HepG2 (cell line): Measurements from ENCODE around the gene SLC35F1. TPM values are rescaled to one million over a fixed set of nuclear protein-coding genes. Genes with fewer than 3 reads are reported as not detected.

Experiments
- ATAC-seq: fragments of 200-7000 bp; cut with Tn5 transposase; 3 replicates; pipeline ENCODE4 v1.9.1; 2020; ENCODE audit warnings: mild to moderate bottlenecking, moderate library complexity
- BruUV-seq: library from RNA; stranded (reverse); fragments of 400-500 nt; replicated peaks from 2 replicates; lab custom pipeline; 2021; lab: Mats Ljungman, UMichigan
- CTCF ChIA-PET: fragments of 300-600 bp; formaldehyde crosslinking; extraction: SDS; loops from one replicate; lab custom pipeline; 2021; ENCODE audit warnings: low total read pairs, inconsistent platforms, low intra/inter-chr PET ratio; lab: Yijun Ruan, JAX
- POLR2A ChIA-PET: fragments of 350-600 bp; sonication (Branson Sonifier 250); formaldehyde crosslinking; loops from one replicate; lab custom pipeline; 2020; ENCODE audit warnings: antibody characterized with exemption, inconsistent platforms; lab: Yijun Ruan, JAX
- DNase-seq: peaks from one replicate; pipeline ENCODE4 v3.0.0-alpha.2; 2015; ENCODE audit warnings: low spot score
- FAIRE-seq: peaks from 3 replicates; lab custom pipeline; 2011; peaks lifted over from hg19 to GRCh38; lab: Jason Lieb, UNC
- H2AFZ ChIP-seq: one replicate; pipeline ENCODE4 v1.6.1; 2011; ENCODE audit warnings: low read length, inconsistent platforms
- H3K27ac ChIP-seq: fragments of 300-600 bp; 3 replicates; pipeline ENCODE4 v1.8.0; 2011; ENCODE audit warnings: mixed run types, mild to moderate bottlenecking, mixed read lengths, low read length, inconsistent platforms; ENCODE audit not compliant: insufficient read depth; ENCODE audit errors: extremely low read length
- H3K27me3 ChIP-seq, 2 experiments: fragments of 200-600 bp in 1 of 2; 2 replicates in 1 of 2; 3 replicates in 1 of 2; pipeline versions ENCODE4 v1.6.0 to v1.8.0; 2011; ENCODE audit warnings: low read length in 2 of 2, mild to moderate bottlenecking in 2 of 2, moderate library complexity in 2 of 2, inconsistent platforms in 1 of 2; ENCODE audit not compliant: insufficient read depth in 2 of 2, control insufficient read depth in 1 of 2
- H3K36me3 ChIP-seq, 2 experiments: fragments of 200-600 bp in 1 of 2; replicated peaks in 1 of 2; 2 replicates in 1 of 2; 3 replicates in 1 of 2; pipeline versions ENCODE4 v1.5.1 to v1.8.0; 2011; ENCODE audit warnings: low read length in 2 of 2, inconsistent platforms in 1 of 2; ENCODE audit not compliant: insufficient read depth in 2 of 2, control insufficient read depth in 1 of 2
- H3K4me1 ChIP-seq: 2 replicates; pipeline ENCODE4 v1.5.1; 2012; ENCODE audit warnings: low read length, inconsistent platforms; ENCODE audit not compliant: insufficient read depth
- H3K4me2 ChIP-seq: 2 replicates; pipeline ENCODE4 v1.6.0; 2011; ENCODE audit warnings: low read depth, low read length, inconsistent platforms
- H3K4me3 ChIP-seq, 3 experiments: fragments of 200-600 bp in 1 of 3; sonication (generic), shearing (Covaris generic) in 1 of 3; replicated peaks in 1 of 3; 2 replicates each; pipeline ENCODE4 v1.5.1; 2011 to 2016; ENCODE audit warnings: low read length in 3 of 3, inconsistent platforms in 2 of 3, low read depth in 2 of 3, mild to moderate bottlenecking in 2 of 3, control low read depth in 1 of 3, mixed read lengths in 1 of 3; ENCODE audit not compliant: insufficient read depth in 1 of 3
- H3K79me2 ChIP-seq: one replicate; pipeline ENCODE4 v1.6.1; 2011; ENCODE audit warnings: low read length, inconsistent platforms; ENCODE audit not compliant: insufficient read depth
- H3K9ac ChIP-seq: 2 replicates; pipeline ENCODE4 v1.6.0; 2011; ENCODE audit warnings: mild to moderate bottlenecking, low read depth, low read length, inconsistent platforms; ENCODE audit not compliant: insufficient read depth
- H3K9me3 ChIP-seq: 2 replicates; pipeline ENCODE4 v1.5.1; 2012; ENCODE audit warnings: mild to moderate bottlenecking, low read length
- H4K20me1 ChIP-seq: 2 replicates; pipeline ENCODE4 v1.6.0; 2011; ENCODE audit warnings: inconsistent platforms, mild to moderate bottlenecking, low read length, moderate library complexity; ENCODE audit not compliant: insufficient read depth
- AGO2 ChIP-seq: fragments of 200-400 bp; formaldehyde crosslinking; optimal IDR thresholded peaks from 2 replicates; pipeline ENCODE3; 2017; ENCODE audit warnings: mild to moderate bottlenecking, low read depth, low read length, moderate library complexity
- GMEB1 ChIP-seq: sonication (generic); formaldehyde crosslinking; IDR thresholded peaks from 2 replicates; pipeline ENCODE4 v1.5.1; 2020; ENCODE audit warnings: missing genetic modification reagents, mild to moderate bottlenecking, borderline replicate concordance
- HMG20B ChIP-seq: conservative IDR thresholded peaks from 2 replicates; pipeline ENCODE4 v1.6.1; 2016; ENCODE audit warnings: missing genetic modification reagents, missing compliant biosample characterization
- ZBTB2 ChIP-seq: sonication (generic); formaldehyde crosslinking; IDR thresholded peaks from 2 replicates; pipeline ENCODE4 v1.8.0; 2022; ENCODE audit warnings: low read depth, missing genetic modification reagents
- ZNF207 ChIP-seq: fragments of 450-650 bp; IDR thresholded peaks from 2 replicates; pipeline ENCODE4 v1.6.1; 2016; ENCODE audit warnings: antibody characterized with exemption, borderline replicate concordance
- ZNF280B ChIP-seq: sonication (generic); formaldehyde crosslinking; IDR thresholded peaks from 2 replicates; pipeline ENCODE4 v1.5.0; 2020; ENCODE audit warnings: missing genetic modification reagents, mild to moderate bottlenecking, borderline replicate concordance
- ZNF788 ChIP-seq: sonication (generic); formaldehyde crosslinking; IDR thresholded peaks from 2 replicates; pipeline ENCODE4 v1.5.0; 2020; ENCODE audit warnings: mild to moderate bottlenecking, missing genetic modification reagents, borderline replicate concordance
- WGBS: methylation state at CpG from one replicate; pipeline ENCODE4 v1.1.6; 2017; ENCODE audit warnings: low lambda C conversion rate; 5-methylcytosine and 5-hydroxymethylcytosine counted together
- in situ Hi-C: cut with HindIII; loops from 2 replicates; pipeline ENCODE4 v1.10.0; 2017; ENCODE audit warnings: low pct_unique_long_range_greater_than_20kb; ENCODE audit not compliant: extremely low pct_ligation_motif_present
- intact Hi-C: fragments of 100-400 bp; cut with micrococcal nuclease; formaldehyde crosslinking; loops from one replicate; pipeline ENCODE4 v1.10.0; 2022; ENCODE audit not compliant: unreplicated experiment
- polyA plus RNA-seq, 8 experiments: library from polyadenylated mRNA; depleted of rRNA in 3 of 8; stranded (reverse) in 7 of 8; unstranded in 1 of 8; fragments of >200 nt; fragmentation: Illumina TruSeq in 4 of 8; extraction: Trizol in 4 of 8; gene quantifications; 2 replicates each; pipeline versions ENCODE4 v1.2.1 to v1.2.3, GENCODE V29; 2011 to 2016; ENCODE audit warnings: low read depth in 4 of 8, missing spikeins in 1 of 8, mixed read lengths in 1 of 8; ENCODE audit not compliant: insufficient read depth in 1 of 8
- total RNA-seq, 5 experiments: library from RNA; depleted of rRNA; stranded (reverse); fragments of >200 nt; fragmentation: Illumina TruSeq; extraction: Trizol; gene quantifications; 2 replicates each; pipeline ENCODE4 v1.2.3, GENCODE V29; 2016; ENCODE audit warnings: low read depth in 1 of 5

Gene SLC35F1
- total and polyA plus RNA-seq, 2 of the 13 experiments (the other 11 are each of a cell fraction or from before 2014, with no cell fraction given) = 0.01 TPM; not detected in 1

GRCh38 chr6:118246406-118246805 is 339.3 kb downstream of the SLC35F1 start:
- Histone ChIP-seq H3K4me2 (no peak overlapping the region), H3K27ac (no peak overlapping the region), H4K20me1 (no peaks in the 10 kb centered on the region), H3K4me1 (no peaks in the 10 kb centered on the region), H3K9ac (no peak overlapping the region), H3K27me3 (no peaks in the 10 kb centered on the region), H3K9me3 (no peaks in the 10 kb centered on the region), H2AFZ (no peak overlapping the region), H3K79me2 (no peaks in the 10 kb centered on the region), H3K36me3 (no peaks in the 10 kb centered on the region), H3K4me3 (no peak overlapping the region)
- WGBS = 6% methylated on average over 5 of the region's 5 CpGs
- DNase-seq (no peak), ATAC-seq (no peak), FAIRE-seq (no peak)
- CTCF ChIA-PET = no interaction called here
- BruUV-seq = no TSS peak
- in situ Hi-C loops (no loop called here), intact Hi-C loops (no loop called here)
- POLR2A ChIA-PET = no interaction called here
- no peak for TF ChIP-seq HMG20B (CRISPR knock-in tag)
- TF ChIP-seq GMEB1 = no peak
- TF ChIP-seq ZNF788 (CRISPR knock-in tag) = no peak
- no peak for TF ChIP-seq ZNF280B (CRISPR knock-in tag)
- no peak for TF ChIP-seq ZNF207
- TF ChIP-seq ZBTB2 (CRISPR knock-in tag) = no peak
- TF ChIP-seq AGO2 = no peak
